ENCODE measurements around the gene SLC39A10. TPM values are rescaled to one million over a fixed set of nuclear protein-coding genes. Genes with fewer than 3 reads are reported as not detected.

Gene SLC39A10
- total and polyA plus RNA-seq, 10 of the 15 experiments (the other 5 are each of a cell fraction or from before 2014, with no cell fraction given), result 2.0 to 23.6 (median 7.9) TPM

GRCh38 chr2:195657634-195658540, 861 bp downstream of the SLC39A10 start:
- Histone ChIP-seq H3K36me3 (ENCODE audit: control insufficient read depth in 2 of 2, insufficient read depth in 2 of 2, low read length in 1 of 2) (no peaks in the 10 kb centered on the region), H3K4me2 (ENCODE audit: control insufficient read depth, insufficient read depth) (peak overlapping the region; percentile 87), H3K9ac (ENCODE audit: control insufficient read depth, insufficient read depth, low read length) (peak overlapping the region; percentile 95), H3K4me1 (ENCODE audit: control insufficient read depth, insufficient read depth, low read length) (no peaks in the 10 kb centered on the region), H2AFZ (ENCODE audit: control insufficient read depth, low read depth, low read length) (peak overlapping the region; percentile 73), H3K9me3 (replicated peaks; ENCODE audit: control insufficient read depth, insufficient read depth, low read length) (no peaks in the 10 kb centered on the region), H3K79me2 (ENCODE audit: control insufficient read depth, insufficient read depth, low read length) (peaks cover 38% of the 10 kb centered on the region), H3K27me3 (replicated peaks in 1 of 2; ENCODE audit: control insufficient read depth in 2 of 2, insufficient read depth in 2 of 2, low read length in 1 of 2) (no peaks in the 10 kb centered on the region), H3K27ac (ENCODE audit: control insufficient read depth, insufficient read depth) (peak overlapping the region; percentile 96), H3K4me3 (peak overlapping the region; percentile 98), H4K20me1 (ENCODE audit: control insufficient read depth, insufficient read depth) (no peaks in the 10 kb centered on the region)
- ChIA-PET SMC1A (ENCODE audit: uncharacterized antibody, unreplicated experiment) (interaction anchor here (1.9 to 5.5 kb wide), 6 partner anchors 12 to 159 kb away, joined by 19 to 244 read pairs (median 68); no protein-coding TSS in a partner anchor), POLR2A (interaction anchor here (0.9 to 2.6 kb wide), 5 partner anchors 81 to 410 kb away, joined by 3 to 27 read pairs (median 11); partner anchors contain the start of gene DNAH7), CTCF (interaction anchor here (0.6 to 5.2 kb wide), 10 partner anchors 9 to 410 kb away, joined by 3 to 221 read pairs (median 16); partner anchors contain the start of gene DNAH7), RAD21 (ENCODE audit: unreplicated experiment) (interaction anchor here (0.6 to 5.6 kb wide), 8 partner anchors 9 to 157 kb away, joined by 3 to 264 read pairs (median 51); no protein-coding TSS in a partner anchor)
- intact Hi-C loops (cut with micrococcal nuclease; ENCODE audit: unreplicated experiment) (loop anchor here (1.0 to 10.0 kb wide), 5 partner anchors 97 to 587 kb away; no protein-coding TSS in a partner anchor), in situ Hi-C loops (cut with MboI) (loop anchor here (5.0 to 10.0 kb wide), 2 partner anchors 96 to 163 kb away; no protein-coding TSS in a partner anchor)
- TSS peak; percentile 63 for BruUV-seq (replicated peaks)
- ATAC-seq (peak; percentile 58), FAIRE-seq (peak; percentile 71), DNase-seq (ENCODE audit: low read depth, low spot score) (no peak)
- WGBS (ENCODE audit: insufficient coverage, insufficient replicate concordance, low lambda C conversion rate, missing lambda C conversion rate), result 1% methylated on average over 53 of the region's 66 CpGs
- TF ChIP-seq SMARCA5 (IDR thresholded peaks at IDR 0.05), result 0 out of 2 replicates have a peak, but pooled peaks have one; percentile 7
- no peak for TF ChIP-seq HSF1 (IDR thresholded peaks at IDR 0.05; ENCODE audit: low read depth, low read length)
- no peak for TF ChIP-seq CBX5 (IDR thresholded peaks at IDR 0.05; ENCODE audit: low read depth)
- TF ChIP-seq MLLT1 (IDR thresholded peaks at IDR 0.05), result peak; percentile 46
- TF ChIP-seq ZBTB4 (CRISPR knock-in tag; IDR thresholded peaks at IDR 0.05), result no peak
- TF ChIP-seq ZNF687 (IDR thresholded peaks at IDR 0.05), result peak; percentile 94; the same call in 1 of the 2 replicates
- TF ChIP-seq NR2C2 (IDR thresholded peaks at IDR 0.05; ENCODE audit: borderline replicate concordance, control insufficient read depth, insufficient read length, low read depth), result no peak
- no peak for TF ChIP-seq YBX1 (IDR thresholded peaks at IDR 0.05)
- TF ChIP-seq TAF1 (IDR thresholded peaks at IDR 0.05; ENCODE audit: borderline replicate concordance, low read depth, low read length), result no peak; the same call in 1 of the 2 replicates
- TF ChIP-seq CEBPB (IDR thresholded peaks at IDR 0.05; ENCODE audit: borderline replicate concordance in 1 of 2, low read depth in 2 of 2, low read length in 2 of 2), result no peak

Measured in GM12878 (cell line).